Osteocyte (in vitro differentiated cells): ENCODE data around the gene MEX3D. TPM values are rescaled to one million over a fixed set of nuclear protein-coding genes. Genes with fewer than 3 reads are reported as not detected.
A peak's percentile ranks its signal among the peaks of the same experiment; 100 is the strongest.
"Not testable (repeated sequence)": the region's sequence is repeated elsewhere in the genome, so short reads cannot be mapped to it uniquely, and the experiment has no call there.

ENCODE experiments used
- DNase-seq: peaks from one replicate; pipeline ENCODE4 v3.0.0; 2021; ENCODE audit warnings: mixed read lengths; ENCODE audit not compliant: unreplicated experiment; ENCODE audit errors: extremely low spot score
- H3K27ac Mint-ChIP-seq: one replicate; pipeline ENCODE4 v1.8.0; 2021; ENCODE audit warnings: mild to moderate bottlenecking, mixed read lengths; ENCODE audit not compliant: unreplicated experiment
- H3K27me3 Mint-ChIP-seq: one replicate; pipeline ENCODE4 v1.8.0; 2021; ENCODE audit warnings: mixed read lengths; ENCODE audit not compliant: unreplicated experiment
- H3K36me3 Mint-ChIP-seq: one replicate; pipeline ENCODE4 v1.8.0; 2021; ENCODE audit warnings: mixed read lengths; ENCODE audit not compliant: unreplicated experiment
- H3K4me1 Mint-ChIP-seq: one replicate; pipeline ENCODE4 v1.8.0; 2021; ENCODE audit warnings: mixed read lengths; ENCODE audit not compliant: unreplicated experiment
- H3K4me3 Mint-ChIP-seq: one replicate; pipeline ENCODE4 v1.8.0; 2021; ENCODE audit warnings: mild to moderate bottlenecking, moderate library complexity, mixed read lengths; ENCODE audit not compliant: unreplicated experiment
- H3K9me3 Mint-ChIP-seq: one replicate; pipeline ENCODE4 v1.8.0; 2021; ENCODE audit warnings: mixed read lengths; ENCODE audit not compliant: unreplicated experiment
- total RNA-seq: library from RNA; stranded (reverse); gene quantifications from 2 replicates; pipeline ENCODE4 v1.2.1, GENCODE V29; 2021
- TF ChIP-seq, protein P1 (sequence below): fragments of 200-600 bp; sonication (generic); IDR thresholded peaks from 2 replicates; pipeline ENCODE4 v1.5.0; 2021; ENCODE audit warnings: antibody characterized with exemption, mild to moderate bottlenecking, moderate library complexity

MEX3D gene
- total RNA-seq, 1 donor from 2014 or later = 65.5 TPM

DNA sequence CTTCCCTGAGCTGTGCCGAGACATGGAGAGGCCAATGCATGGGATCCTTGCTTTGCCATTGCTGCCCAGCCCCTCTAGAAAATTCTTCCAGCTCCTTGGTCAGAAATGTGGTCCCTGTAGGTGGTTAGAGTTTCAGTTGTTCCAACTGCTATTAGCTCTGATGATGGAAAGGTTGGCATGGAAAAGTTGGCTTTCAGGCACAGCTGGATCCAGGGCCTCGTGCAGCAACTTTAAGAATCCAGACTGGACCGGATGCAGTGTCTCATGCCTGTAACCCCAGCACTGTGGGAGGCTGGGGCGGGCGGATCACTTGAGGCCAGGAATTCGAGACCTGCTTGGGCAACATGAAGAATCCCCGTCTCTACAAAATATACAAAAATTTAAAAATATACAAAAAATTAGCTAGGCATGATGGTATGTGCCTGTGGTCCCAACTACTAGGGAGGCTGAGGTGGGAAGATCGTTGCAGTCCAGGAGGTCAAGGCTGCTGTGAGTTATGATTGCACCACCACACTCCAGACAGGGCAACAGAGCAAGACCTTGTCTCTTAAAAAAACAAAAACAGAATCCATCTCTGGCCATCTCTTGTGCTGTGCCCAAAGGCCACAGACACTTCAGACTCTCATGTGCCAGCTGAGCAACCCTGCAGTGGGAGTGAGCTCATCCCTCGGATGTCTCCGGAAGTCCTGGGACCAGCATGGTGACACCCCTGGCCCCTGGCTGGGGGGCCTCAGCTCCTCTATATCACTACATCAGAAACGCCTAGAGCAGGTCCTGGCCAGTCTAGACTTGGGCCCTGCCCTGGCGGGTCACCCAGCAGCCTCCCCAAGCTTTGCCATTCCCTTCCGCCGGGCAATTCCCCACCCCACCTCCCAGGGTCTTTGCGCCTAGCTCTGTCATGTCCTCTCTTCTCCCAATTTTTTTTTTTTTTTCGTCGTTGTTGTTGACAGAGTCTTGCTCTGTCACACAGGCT, 16.8 kb downstream of the MEX3D start:
- H3K27ac Mint-ChIP-seq = peak overlapping the region; percentile 64
- H3K9me3 Mint-ChIP-seq = no peaks in the 10 kb centered on the region
- no peaks in the 10 kb centered on the region for H3K27me3 Mint-ChIP-seq
- H3K4me1 Mint-ChIP-seq = no peaks in the 10 kb centered on the region
- peaks cover 2% of the 10 kb centered on the region for H3K36me3 Mint-ChIP-seq
- no peak overlapping the region for H3K4me3 Mint-ChIP-seq
- TF ChIP-seq, protein P1, sequence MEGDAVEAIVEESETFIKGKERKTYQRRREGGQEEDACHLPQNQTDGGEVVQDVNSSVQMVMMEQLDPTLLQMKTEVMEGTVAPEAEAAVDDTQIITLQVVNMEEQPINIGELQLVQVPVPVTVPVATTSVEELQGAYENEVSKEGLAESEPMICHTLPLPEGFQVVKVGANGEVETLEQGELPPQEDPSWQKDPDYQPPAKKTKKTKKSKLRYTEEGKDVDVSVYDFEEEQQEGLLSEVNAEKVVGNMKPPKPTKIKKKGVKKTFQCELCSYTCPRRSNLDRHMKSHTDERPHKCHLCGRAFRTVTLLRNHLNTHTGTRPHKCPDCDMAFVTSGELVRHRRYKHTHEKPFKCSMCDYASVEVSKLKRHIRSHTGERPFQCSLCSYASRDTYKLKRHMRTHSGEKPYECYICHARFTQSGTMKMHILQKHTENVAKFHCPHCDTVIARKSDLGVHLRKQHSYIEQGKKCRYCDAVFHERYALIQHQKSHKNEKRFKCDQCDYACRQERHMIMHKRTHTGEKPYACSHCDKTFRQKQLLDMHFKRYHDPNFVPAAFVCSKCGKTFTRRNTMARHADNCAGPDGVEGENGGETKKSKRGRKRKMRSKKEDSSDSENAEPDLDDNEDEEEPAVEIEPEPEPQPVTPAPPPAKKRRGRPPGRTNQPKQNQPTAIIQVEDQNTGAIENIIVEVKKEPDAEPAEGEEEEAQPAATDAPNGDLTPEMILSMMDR = no peak
- no peak for DNase-seq

DNA sequence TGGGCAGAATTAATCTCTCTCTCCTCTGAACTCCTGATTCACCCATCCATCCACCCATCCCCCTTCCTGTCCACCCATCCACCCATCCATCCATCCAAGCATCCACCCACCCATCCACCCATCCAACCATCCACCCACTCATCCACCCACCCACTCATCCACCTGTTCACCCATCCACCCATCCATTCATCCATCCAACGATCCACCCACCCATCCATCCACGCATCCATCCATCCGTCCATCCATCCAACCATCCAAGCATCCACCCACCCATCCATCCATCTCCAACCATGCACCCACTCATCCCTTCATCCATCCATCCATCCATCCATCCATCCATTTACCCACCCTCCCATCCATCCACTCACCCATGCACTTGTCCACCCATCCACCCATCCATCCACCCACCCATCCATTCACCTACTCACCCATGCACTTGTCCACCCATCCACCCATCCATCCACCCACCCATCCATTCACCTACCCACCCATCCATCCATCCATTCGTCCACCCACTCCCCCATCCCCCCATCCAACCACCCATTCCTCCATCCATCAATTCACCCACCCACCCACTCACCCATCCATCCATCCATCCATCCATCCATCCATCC, 18.7 kb downstream of the MEX3D start:
- Mint-ChIP-seq H3K4me1 (peaks cover 5% of the 10 kb centered on the region), H3K36me3 (no peaks in the 10 kb centered on the region), H3K27ac (no peak overlapping the region), H3K9me3 (no peaks in the 10 kb centered on the region), H3K4me3 (no peak overlapping the region), H3K27me3 (no peaks in the 10 kb centered on the region)
- DNase-seq = no peak
- TF ChIP-seq, protein P1 = no peak

GRCh38 chr19:1540365-1540925, 27.7 kb downstream of the MEX3D start:
- TF ChIP-seq, protein P1 = no peak
- no peak for DNase-seq
- Mint-ChIP-seq H3K4me1 (no peaks in the 10 kb centered on the region), H3K27me3 (peaks cover 2% of the 10 kb centered on the region), H3K4me3 (no peak overlapping the region), H3K27ac (no peak overlapping the region), H3K36me3 (no peaks in the 10 kb centered on the region), H3K9me3 (no peaks in the 10 kb centered on the region)

- not testable (repeated sequence) for H3K9me3 Mint-ChIP-seq, H3K4me3 Mint-ChIP-seq, DNase-seq, H3K4me1 Mint-ChIP-seq, H3K27me3 Mint-ChIP-seq, H3K27ac Mint-ChIP-seq, H3K36me3 Mint-ChIP-seq
Observed at GRCh38 chr19:1539749-1540148, 28.4 kb downstream of the MEX3D start.

- H3K4me3 Mint-ChIP-seq = no peak overlapping the region
- DNase-seq = no peak
- no peaks in the 10 kb centered on the region for H3K36me3 Mint-ChIP-seq
- no peaks in the 10 kb centered on the region for H3K4me1 Mint-ChIP-seq
- TF ChIP-seq, protein P1 = no peak
- H3K9me3 Mint-ChIP-seq = no peaks in the 10 kb centered on the region
- peaks cover 2% of the 10 kb centered on the region for H3K27me3 Mint-ChIP-seq
- no peak overlapping the region for H3K27ac Mint-ChIP-seq
Observed at GRCh38 chr19:1538978-1539377, 29.1 kb downstream of the MEX3D start.

DNA sequence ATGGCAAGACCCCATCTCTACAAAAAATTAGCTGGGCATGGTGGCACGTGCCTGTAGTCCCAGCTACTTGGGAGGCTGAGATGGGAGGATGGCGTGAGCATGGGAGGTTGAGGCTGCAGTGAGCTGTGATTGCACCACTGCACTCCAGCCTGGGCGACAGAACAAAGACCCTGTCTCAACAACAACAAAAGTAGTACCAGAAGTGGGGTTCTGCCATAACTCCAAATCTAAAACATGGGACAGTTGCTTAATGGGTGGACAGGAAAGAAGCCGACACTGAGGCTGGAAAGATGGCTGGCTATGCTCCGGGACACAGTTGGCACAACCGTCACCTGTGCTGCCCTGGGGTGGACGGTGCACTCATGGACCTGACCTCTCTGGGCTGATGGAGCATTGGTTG, 32.4 kb downstream of the MEX3D start:
- DNase-seq, H3K36me3 Mint-ChIP-seq, H3K27me3 Mint-ChIP-seq, H3K9me3 Mint-ChIP-seq, H3K4me1 Mint-ChIP-seq, H3K4me3 Mint-ChIP-seq, H3K27ac Mint-ChIP-seq: not testable (repeated sequence)
